ENCODE results near the gene C17orf75.

DNA sequence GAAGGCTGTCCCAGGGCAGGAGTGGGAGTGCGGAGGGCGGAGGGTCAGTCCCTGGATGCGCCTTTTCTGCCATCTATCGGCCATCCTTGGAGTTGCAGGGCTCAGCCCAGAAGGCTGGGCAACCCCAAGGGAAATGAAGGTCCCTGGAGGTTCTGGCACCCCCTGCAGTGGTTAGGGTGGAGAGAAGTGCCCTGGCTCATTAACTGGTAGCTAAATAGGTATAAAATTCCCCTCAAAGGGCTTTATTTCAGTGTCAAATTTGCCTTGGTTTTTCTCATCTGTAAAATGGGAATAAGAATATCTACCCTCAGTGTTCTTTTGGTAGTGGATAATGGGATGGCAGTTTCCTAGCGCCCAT, 22.4 kb downstream of the C17orf75 start:
- TF ChIP-seq, protein P1, sequence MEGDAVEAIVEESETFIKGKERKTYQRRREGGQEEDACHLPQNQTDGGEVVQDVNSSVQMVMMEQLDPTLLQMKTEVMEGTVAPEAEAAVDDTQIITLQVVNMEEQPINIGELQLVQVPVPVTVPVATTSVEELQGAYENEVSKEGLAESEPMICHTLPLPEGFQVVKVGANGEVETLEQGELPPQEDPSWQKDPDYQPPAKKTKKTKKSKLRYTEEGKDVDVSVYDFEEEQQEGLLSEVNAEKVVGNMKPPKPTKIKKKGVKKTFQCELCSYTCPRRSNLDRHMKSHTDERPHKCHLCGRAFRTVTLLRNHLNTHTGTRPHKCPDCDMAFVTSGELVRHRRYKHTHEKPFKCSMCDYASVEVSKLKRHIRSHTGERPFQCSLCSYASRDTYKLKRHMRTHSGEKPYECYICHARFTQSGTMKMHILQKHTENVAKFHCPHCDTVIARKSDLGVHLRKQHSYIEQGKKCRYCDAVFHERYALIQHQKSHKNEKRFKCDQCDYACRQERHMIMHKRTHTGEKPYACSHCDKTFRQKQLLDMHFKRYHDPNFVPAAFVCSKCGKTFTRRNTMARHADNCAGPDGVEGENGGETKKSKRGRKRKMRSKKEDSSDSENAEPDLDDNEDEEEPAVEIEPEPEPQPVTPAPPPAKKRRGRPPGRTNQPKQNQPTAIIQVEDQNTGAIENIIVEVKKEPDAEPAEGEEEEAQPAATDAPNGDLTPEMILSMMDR (IDR thresholded peaks at IDR 0.05 in 8 of 11, conservative IDR thresholded peaks at IDR 0.05 in 3 of 11) = peak; percentile 89 to 97 (median 96)
- TF ChIP-seq POLR2A (IDR thresholded peaks at IDR 0.05) (no peak), POLR2AphosphoS5 (IDR thresholded peaks at IDR 0.05) (peak; percentile 27 to 40 (median 38))

Data from spleen (tissue), 7 donors.